Measurements from ENCODE around the gene INPP5F. TPM values are rescaled to one million over a fixed set of nuclear protein-coding genes. Genes with fewer than 3 reads are reported as not detected.

Gene INPP5F
- polyA plus RNA-seq, 1 donor (not counting 4 experiments of a cell fraction or from before 2014, with no cell fraction given) = 21.1 TPM

DNA sequence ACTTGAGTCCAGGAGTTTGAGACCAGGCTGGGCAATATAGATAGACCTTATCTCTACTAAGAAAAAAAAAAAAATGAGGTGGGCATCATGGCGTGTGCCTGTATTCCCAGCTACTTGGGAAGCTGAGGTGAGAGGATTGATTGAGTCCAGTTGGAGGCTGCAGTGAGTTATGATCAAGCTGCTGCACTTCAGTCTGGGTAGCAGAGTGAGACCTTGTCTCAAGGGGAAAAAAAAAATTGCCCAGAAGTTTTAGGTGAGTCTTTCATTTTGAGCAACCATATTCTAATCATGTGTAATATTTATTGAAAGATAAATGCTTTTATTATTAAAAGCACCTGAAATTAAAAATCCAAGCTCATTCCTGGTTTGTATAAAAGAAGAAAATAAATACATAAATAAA is 13.1 kb downstream of the INPP5F start:
- dilution Hi-C loops (cut with MboI; ENCODE audit: extremely low pct_ligation_motif_present, low sequenced_read_pairs) = no loop called here

DNA sequence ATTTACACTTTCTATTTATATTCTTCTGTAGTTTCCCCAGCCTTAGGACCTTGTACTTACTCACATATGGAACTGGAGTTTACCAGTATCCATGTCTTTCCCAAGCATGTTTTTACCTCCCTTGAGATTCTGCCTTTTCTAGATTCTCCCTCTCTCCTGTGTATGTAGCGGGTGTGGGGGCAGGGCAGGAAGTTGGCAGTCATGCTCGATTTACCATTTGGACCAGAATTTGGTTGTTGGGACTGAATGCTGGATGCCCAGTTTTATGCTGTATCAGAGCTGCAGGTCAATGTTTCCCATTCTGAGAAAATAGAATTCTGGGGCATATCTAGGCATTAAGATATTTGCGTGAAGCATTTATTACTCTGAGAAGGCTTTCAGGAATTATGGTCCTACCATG is 14.2 kb downstream of the INPP5F start:
- Histone ChIP-seq H3K79me2 (ENCODE audit: control insufficient read depth, insufficient read depth, low read length) (peaks cover 62% of the 10 kb centered on the region), H3K4me1 (ENCODE audit: control insufficient read depth, extremely low read depth, insufficient read depth, low read length) (peaks cover 32% of the 10 kb centered on the region), H3K27ac (ENCODE audit: control insufficient read depth, insufficient read depth, low read length) (no peak overlapping the region), H3K9me3 (ENCODE audit: control insufficient read depth, low read depth, low read length) (no peaks in the 10 kb centered on the region), H4K20me1 (ENCODE audit: control insufficient read depth, extremely low read depth, insufficient read depth, low read length) (no peaks in the 10 kb centered on the region), H2AFZ (ENCODE audit: control insufficient read depth, low read length) (no peak overlapping the region), H3K27me3 (ENCODE audit: control insufficient read depth, extremely low read depth, insufficient read depth, low read length) (no peaks in the 10 kb centered on the region), H3K4me2 (ENCODE audit: control insufficient read depth, extremely low read depth, insufficient read depth, low read depth, low read length) (no peak overlapping the region), H3K9me1 (ENCODE audit: control insufficient read depth, extremely low read depth, insufficient read depth, low read length) (no peaks in the 10 kb centered on the region), H3K36me3 (ENCODE audit: control insufficient read depth in 2 of 2, extremely low read depth in 1 of 2, insufficient read depth in 2 of 2, low read length in 2 of 2) (no peaks in the 10 kb centered on the region), H3K9ac (ENCODE audit: control insufficient read depth, extremely low read depth, insufficient read depth, low read length) (no peak overlapping the region), H3K4me3 (ENCODE audit: control insufficient read depth in 2 of 3, extremely low read depth in 1 of 3, insufficient read depth in 2 of 3, low read depth in 1 of 3, low read length in 3 of 3) (no peak overlapping the region)
- dilution Hi-C loops (cut with MboI; ENCODE audit: extremely low pct_ligation_motif_present, low sequenced_read_pairs) = no loop called here
- TF ChIP-seq, protein P1, sequence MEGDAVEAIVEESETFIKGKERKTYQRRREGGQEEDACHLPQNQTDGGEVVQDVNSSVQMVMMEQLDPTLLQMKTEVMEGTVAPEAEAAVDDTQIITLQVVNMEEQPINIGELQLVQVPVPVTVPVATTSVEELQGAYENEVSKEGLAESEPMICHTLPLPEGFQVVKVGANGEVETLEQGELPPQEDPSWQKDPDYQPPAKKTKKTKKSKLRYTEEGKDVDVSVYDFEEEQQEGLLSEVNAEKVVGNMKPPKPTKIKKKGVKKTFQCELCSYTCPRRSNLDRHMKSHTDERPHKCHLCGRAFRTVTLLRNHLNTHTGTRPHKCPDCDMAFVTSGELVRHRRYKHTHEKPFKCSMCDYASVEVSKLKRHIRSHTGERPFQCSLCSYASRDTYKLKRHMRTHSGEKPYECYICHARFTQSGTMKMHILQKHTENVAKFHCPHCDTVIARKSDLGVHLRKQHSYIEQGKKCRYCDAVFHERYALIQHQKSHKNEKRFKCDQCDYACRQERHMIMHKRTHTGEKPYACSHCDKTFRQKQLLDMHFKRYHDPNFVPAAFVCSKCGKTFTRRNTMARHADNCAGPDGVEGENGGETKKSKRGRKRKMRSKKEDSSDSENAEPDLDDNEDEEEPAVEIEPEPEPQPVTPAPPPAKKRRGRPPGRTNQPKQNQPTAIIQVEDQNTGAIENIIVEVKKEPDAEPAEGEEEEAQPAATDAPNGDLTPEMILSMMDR (optimal IDR thresholded peaks at IDR 0.05 in 1 of 3, IDR thresholded peaks at IDR 0.05 in 1 of 3, conservative IDR thresholded peaks at IDR 0.05 in 1 of 3; ENCODE audit: extremely low read depth in 1 of 3, insufficient read depth in 2 of 3, low read length in 3 of 3) = no peak
- TF ChIP-seq EZH2 (IDR thresholded peaks at IDR 0.05; ENCODE audit: low read length) = no peak
- DNase-seq (ENCODE audit: low read depth, low spot score) (no peak), FAIRE-seq (no peak)

More for the DNA sequence above, 13.1 kb downstream of the INPP5F start:
- Histone ChIP-seq H3K4me3 (ENCODE audit: control insufficient read depth in 2 of 3, extremely low read depth in 1 of 3, insufficient read depth in 2 of 3, low read depth in 1 of 3, low read length in 3 of 3) (no peak overlapping the region), H3K27me3 (ENCODE audit: control insufficient read depth, extremely low read depth, insufficient read depth, low read length) (no peaks in the 10 kb centered on the region), H4K20me1 (ENCODE audit: control insufficient read depth, extremely low read depth, insufficient read depth, low read length) (no peaks in the 10 kb centered on the region), H3K79me2 (ENCODE audit: control insufficient read depth, insufficient read depth, low read length) (peaks cover 57% of the 10 kb centered on the region), H3K4me1 (ENCODE audit: control insufficient read depth, extremely low read depth, insufficient read depth, low read length) (peaks cover 44% of the 10 kb centered on the region), H3K9me1 (ENCODE audit: control insufficient read depth, extremely low read depth, insufficient read depth, low read length) (no peaks in the 10 kb centered on the region), H3K9me3 (ENCODE audit: control insufficient read depth, low read depth, low read length) (no peaks in the 10 kb centered on the region), H3K27ac (ENCODE audit: control insufficient read depth, insufficient read depth, low read length) (peak overlapping the region; percentile 76), H2AFZ (ENCODE audit: control insufficient read depth, low read length) (no peak overlapping the region), H3K9ac (ENCODE audit: control insufficient read depth, extremely low read depth, insufficient read depth, low read length) (no peak overlapping the region), H3K36me3 (ENCODE audit: control insufficient read depth in 2 of 2, extremely low read depth in 1 of 2, insufficient read depth in 2 of 2, low read length in 2 of 2) (no peaks in the 10 kb centered on the region), H3K4me2 (ENCODE audit: control insufficient read depth, extremely low read depth, insufficient read depth, low read depth, low read length) (no peak overlapping the region)
- TF ChIP-seq EZH2 (IDR thresholded peaks at IDR 0.05; ENCODE audit: low read length) = no peak
- TF ChIP-seq, protein P1 (optimal IDR thresholded peaks at IDR 0.05 in 1 of 3, IDR thresholded peaks at IDR 0.05 in 1 of 3, conservative IDR thresholded peaks at IDR 0.05 in 1 of 3; ENCODE audit: extremely low read depth in 1 of 3, insufficient read depth in 2 of 3, low read length in 3 of 3) = no peak
- DNase-seq (ENCODE audit: low read depth, low spot score) = no peak
- FAIRE-seq = no peak
